Stimulated activated CD8-positive, alpha-beta memory T cell treated with anti-CD3 and anti-CD28 coated beads, Interleukin-15, amount 100 ng/mL, for 4 hours (primary cell): ENCODE measurements around the gene C7.
"Not testable (repeated sequence)": the region's sequence is repeated elsewhere in the genome, so short reads cannot be mapped to it uniquely, and the experiment has no call there.

Experiments used
- DNase-seq, 2 donors: peaks; one replicate each; pipeline ENCODE4 v3.0.0-alpha.2; 2020; ENCODE audit warnings: low read depth in 2 of 2

The C7 gene

DNA sequence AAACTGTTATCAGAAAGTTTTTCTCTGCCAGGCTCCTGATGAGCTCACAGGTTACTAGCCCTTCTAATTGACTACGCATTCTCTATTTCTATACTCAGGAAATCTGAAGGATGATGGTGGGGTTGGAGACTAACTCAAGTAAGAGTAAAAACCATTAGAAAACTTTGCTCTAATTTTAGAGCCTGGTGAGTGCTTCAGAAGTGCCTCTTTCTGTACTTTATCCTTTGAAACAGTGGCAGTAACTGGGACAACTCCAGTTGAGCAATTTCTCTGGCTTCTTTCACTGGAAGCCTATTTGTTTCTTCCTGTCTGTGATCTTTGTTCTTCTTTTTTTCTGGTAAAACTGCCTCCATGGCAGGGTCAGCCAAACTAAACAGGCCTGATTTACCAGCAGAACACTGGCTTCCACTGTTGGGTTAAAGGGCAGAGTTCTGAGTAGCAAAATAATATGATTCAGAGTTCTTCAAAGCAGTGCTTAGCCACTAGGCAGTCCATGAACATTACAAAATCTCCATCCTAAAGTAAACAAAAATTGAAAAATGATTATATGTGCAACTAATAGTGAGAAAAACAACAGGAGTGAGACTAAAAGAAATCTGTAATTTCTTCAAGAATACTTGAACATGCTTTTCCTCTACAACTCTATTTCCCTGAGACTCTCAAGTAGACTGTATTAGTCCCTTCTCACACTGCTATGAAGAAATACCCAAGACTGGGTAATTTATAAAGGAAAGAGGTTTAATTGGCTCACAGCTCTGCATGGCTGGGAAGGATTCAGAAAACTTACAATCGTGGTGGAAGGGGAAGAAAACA is 82.1 kb downstream of the C7 start:
- DNase-seq, result no peak

DNA sequence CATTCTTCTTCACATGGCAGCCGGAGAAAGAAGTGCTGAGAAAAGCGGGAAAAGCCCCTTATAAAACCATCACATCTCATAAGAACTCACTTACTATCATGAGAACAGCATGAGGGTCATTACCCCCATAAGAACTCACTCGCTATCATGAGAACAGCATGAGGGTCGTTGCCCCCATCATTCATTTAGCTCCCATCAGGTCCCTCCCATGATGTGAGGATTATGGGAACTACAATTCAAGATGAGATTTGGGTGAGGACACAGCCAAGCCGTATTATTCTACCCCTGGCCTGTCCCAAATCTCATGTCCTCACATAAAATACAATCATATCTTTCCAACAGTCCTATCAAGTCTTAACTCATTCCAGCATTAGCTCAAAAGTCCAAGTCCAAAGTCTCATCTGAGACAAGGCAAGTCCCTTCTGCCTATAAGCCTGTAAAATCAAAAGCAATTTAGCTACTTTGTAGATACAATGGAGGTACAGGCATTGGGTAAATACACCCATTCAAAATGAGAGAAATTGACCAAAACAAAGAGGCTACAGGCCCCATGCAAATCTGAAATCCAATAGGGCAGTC is 82.8 kb downstream of the C7 start:
- no peak for DNase-seq

DNA sequence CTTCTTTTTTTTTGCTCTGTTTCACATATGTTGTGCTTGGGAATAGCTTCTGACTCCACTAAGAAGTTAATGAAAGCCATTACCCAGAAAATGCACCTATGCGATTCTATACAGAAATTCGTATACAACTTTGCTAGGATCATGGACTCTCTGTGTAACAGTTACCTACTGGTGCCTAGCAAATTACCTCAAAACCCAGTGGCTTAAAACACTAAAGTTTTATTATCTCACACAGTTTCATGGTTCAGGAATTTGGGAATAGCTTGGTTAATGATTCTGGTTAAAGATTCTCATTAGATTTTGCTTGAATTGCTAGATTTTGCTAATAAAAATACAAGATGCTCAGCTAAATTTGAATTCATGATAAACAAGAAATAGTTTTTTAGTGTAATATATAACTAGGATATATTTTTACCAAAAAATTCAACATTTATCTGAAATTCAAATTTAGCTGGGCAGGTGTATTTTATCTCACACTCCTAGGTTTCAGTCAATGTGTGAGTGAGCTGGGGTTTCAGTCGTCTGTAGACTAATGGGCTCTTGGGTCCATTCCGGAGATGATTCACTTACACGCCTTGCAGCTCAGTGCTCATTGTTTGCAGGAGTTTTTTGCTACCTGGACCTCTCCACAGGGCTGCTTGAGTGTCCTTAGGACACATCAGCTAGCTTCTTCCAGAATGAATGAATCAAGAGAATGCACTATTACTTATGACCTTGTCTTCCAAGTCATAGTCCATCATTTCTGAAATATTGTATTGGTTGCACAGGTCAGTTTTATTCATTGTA is 86.7 kb downstream of the C7 start:
- DNase-seq, result no peak

DNA sequence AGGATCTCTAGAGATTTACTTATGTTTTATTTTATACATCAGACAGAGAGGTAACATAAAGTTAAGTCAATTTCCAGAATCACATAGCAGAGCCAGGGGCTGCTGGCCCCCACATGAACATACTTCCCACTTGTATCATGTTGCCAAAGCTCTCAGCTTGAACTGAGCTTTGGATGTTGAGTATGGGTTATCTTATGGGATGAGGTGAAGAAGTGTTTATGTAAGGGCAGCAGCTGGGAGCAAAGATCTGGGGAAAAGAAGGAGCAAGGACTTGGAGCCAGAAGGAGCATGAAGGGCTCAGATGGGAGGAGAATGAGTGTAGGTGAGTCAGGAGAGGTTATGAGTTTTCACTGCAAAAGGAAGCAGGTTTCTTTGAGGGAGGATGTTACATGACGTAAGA is 89.8 kb downstream of the C7 start:
- DNase-seq, result no peak

DNA sequence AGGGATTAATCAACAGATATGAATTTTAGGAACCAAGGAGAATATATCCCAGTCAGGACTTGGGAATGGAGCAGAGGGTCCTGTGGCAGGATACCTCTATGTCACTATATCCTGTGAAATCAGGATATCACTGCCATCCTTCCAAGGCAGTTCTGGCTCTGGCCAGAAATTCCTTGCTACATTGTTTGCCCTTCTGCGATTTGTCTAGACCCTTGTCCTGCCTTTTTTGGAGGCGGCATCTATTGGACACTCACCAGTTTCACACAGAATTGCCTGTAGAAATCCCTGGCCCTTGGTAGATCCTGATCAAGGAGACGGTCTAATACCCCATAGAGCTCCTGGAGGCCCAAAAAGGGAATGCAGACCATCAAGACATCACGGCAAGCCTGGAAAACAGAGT is 90.7 kb downstream of the C7 start:
- no peak for DNase-seq

DNA sequence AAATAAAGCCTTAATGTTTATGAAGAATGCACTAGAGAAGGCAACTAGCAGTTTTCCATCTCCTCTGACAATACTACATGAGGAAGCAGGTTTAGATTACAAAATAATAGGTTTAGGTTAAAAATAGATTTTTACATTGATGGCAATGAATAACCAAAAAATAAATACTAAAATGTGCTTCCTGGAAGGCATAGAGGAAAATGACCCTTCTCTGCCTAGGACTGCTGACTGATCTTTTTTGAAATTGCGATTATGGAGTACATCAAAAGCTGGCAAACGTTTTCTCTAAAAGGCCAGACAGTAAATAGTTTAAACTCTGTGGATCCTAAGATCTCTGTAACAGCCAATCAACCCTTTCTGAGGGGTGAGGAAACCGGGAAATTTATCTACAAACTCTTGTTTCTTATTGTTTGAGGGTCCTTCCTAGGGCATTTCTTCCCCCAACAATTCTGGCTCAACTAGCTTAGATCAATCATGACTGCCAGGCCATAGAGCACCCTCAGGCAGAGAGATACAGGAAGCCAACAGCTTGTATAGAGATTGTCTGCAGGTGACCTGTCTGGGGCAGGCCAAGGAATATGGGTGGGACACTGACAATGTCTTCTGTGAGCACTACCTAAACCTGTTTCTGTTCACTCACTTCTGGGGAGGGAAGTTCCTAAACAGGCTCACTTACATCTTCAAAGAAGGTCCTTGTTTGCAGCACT is 94.5 kb downstream of the C7 start:
- no peak for DNase-seq

DNA sequence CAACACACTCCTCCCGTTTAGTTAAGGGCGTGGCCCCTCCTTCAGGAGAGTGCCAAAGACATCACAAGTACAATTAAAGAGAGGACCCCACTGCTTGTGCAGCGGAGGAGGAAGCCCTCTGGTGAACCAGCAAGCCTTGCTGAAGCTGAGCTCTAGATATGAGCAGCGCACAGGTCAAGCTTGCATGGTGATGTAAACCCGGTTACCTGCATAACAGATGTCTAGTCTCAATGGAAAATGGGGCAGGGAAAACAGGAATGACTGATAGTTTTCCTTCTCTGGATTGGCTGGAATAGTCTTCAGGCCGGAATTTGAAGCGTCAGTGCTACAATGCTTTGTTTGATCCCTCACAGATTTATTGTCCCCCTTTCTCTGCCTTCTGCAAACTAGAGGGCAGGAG is 95.6 kb downstream of the C7 start:
- DNase-seq, result no peak

DNA sequence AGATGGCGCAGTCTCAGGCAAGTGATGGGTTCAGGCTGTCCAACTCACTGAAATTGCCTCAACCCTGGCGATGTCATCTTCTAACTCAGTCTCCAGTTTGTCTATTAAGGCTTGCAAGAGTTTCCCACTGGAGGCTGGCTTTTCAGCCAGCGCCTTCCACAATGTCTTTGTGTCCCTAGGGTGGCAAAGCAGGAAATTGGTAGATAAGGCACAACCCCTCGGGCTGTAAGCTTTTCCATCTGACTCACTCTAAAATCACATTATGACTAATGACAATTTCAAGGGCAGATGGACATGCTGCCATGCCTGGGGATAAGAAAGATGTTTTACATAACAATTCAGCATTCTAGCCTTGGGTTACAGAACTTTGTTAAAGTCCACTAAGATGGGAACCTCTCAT is 99.9 kb downstream of the C7 start:
- no peak for DNase-seq

DNA sequence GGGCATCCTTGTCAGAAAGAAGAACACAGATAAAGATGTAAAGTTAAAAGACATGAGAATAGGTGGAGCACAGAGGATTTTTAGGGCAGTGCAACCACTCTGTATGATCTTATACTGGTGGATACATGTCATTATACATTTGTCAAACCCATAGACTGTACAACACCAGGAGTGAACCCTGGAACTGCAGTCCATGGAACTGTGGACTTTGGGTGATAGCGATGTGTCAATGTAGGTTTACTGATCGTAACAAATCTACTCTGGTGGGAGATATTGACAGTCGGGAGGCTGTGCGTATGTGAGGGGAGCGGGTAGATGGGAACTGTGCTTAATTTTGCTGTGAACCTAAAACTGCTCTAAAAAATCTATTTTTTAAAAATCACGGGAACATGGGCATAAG is 101.3 kb downstream of the C7 start:
- DNase-seq, result no peak

DNA sequence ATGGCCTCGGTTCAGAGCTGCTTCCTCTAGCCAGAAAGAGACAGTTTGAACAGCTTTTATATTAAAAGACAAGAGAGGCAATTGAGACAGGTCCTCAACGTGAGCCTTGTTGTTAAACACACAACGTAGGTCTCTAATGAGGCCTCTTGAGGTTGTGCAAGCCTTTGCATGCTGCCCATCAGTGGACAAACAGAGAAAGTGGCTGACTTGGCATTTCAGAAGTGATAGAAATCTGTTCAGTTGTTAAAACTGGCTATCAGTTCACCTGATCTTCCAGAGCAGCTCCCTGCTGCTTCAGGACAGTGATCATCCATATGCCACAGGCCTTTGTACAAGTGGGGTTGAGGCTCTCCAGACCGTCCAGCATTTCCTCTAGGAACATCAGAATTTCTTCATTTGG is 103.0 kb downstream of the C7 start:
- DNase-seq, result no peak

DNA sequence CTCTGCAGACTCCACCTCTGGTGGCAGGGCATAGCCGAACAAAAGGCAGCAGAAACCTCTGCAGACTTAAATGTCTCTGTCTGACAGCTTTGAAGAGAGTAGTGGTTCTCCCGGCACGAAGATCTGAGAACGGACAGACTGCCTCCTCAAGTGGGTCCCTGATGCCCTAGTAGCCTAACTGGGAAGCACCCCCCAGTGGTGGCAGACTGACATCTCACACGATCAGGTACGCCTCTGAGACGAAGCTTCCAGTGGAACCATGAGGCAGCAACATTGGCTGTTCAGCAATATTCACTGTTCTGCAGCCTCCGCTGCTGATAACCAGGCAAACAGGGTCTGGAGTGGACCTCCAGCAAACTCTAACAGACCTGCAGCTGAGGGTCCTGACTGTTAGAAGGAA is 113.3 kb downstream of the C7 start:
- not testable (repeated sequence) for DNase-seq
